Keratinocyte (primary cell): ENCODE measurements around the gene AP3D1. TPM values are rescaled to one million over a fixed set of nuclear protein-coding genes. Genes with fewer than 3 reads are reported as not detected.

Experiments
- DNase-seq: peaks from one replicate; pipeline ENCODE4 v3.0.0-alpha.2; 2011; ENCODE audit warnings: low read depth, missing footprints, low spot score
- FAIRE-seq: peaks from 2 replicates; lab custom pipeline; 2011; peaks lifted over from hg19 to GRCh38; lab: Jason Lieb, UNC
- H2AFZ ChIP-seq: 2 replicates; pipeline ENCODE4 v1.6.0; 2012; ENCODE audit warnings: low read length, control low read depth, inconsistent platforms; ENCODE audit not compliant: control insufficient read depth
- H3K27ac ChIP-seq: 2 replicates; pipeline ENCODE4 v1.5.1; 2011; ENCODE audit warnings: low read length; ENCODE audit not compliant: control insufficient read depth, insufficient read depth
- H3K27me3 ChIP-seq: 3 replicates; pipeline ENCODE4 v1.6.0; 2011; ENCODE audit warnings: low read length; ENCODE audit not compliant: control insufficient read depth, insufficient read depth; ENCODE audit errors: extremely low read depth
- H3K36me3 ChIP-seq, 2 experiments: 2 replicates in 1 of 2; 3 replicates in 1 of 2; pipeline ENCODE4 v1.5.1; 2011; ENCODE audit warnings: low read length in 2 of 2, mild to moderate bottlenecking in 1 of 2; ENCODE audit not compliant: control insufficient read depth in 2 of 2, insufficient read depth in 2 of 2; ENCODE audit errors: extremely low read depth in 1 of 2
- H3K4me1 ChIP-seq: 3 replicates; pipeline ENCODE4 v1.5.1; 2011; ENCODE audit warnings: low read length; ENCODE audit not compliant: control insufficient read depth, insufficient read depth; ENCODE audit errors: extremely low read depth
- H3K4me2 ChIP-seq: 3 replicates; pipeline ENCODE4 v1.6.0; 2011; ENCODE audit warnings: low read depth, low read length; ENCODE audit not compliant: control insufficient read depth, insufficient read depth; ENCODE audit errors: extremely low read depth
- H3K4me3 ChIP-seq, 3 experiments: fragments of 200-600 bp in 1 of 3; sonication (generic) in 1 of 3; 2 replicates in 2 of 3; 3 replicates in 1 of 3; pipeline ENCODE4 v1.5.1; 2011 to 2016; ENCODE audit warnings: low read length in 3 of 3, mild to moderate bottlenecking in 3 of 3, control low read depth in 2 of 3, inconsistent platforms in 1 of 3, low read depth in 1 of 3, mixed read lengths in 1 of 3, mixed run types in 1 of 3, moderate library complexity in 1 of 3; ENCODE audit not compliant: control insufficient read depth in 2 of 3, insufficient read depth in 2 of 3; ENCODE audit errors: extremely low read depth in 1 of 3
- H3K79me2 ChIP-seq: 2 replicates; pipeline ENCODE4 v1.6.0; 2012; ENCODE audit warnings: low read length; ENCODE audit not compliant: control insufficient read depth, insufficient read depth
- H3K9ac ChIP-seq: 3 replicates; pipeline ENCODE4 v1.6.0; 2011; ENCODE audit warnings: low read length; ENCODE audit not compliant: control insufficient read depth, insufficient read depth; ENCODE audit errors: extremely low read depth
- H3K9me1 ChIP-seq: 3 replicates; pipeline ENCODE4 v1.6.0; 2011; ENCODE audit warnings: low read length; ENCODE audit not compliant: control insufficient read depth, insufficient read depth; ENCODE audit errors: extremely low read depth
- H3K9me3 ChIP-seq: 2 replicates; pipeline ENCODE4 v1.5.1; 2012; ENCODE audit warnings: low read depth, low read length; ENCODE audit not compliant: control insufficient read depth
- H4K20me1 ChIP-seq: 3 replicates; pipeline ENCODE4 v1.6.0; 2011; ENCODE audit warnings: low read length; ENCODE audit not compliant: control insufficient read depth, insufficient read depth; ENCODE audit errors: extremely low read depth
- CTCF ChIP-seq, 3 experiments: IDR thresholded peaks in 1 of 3; conservative IDR thresholded peaks in 1 of 3; optimal IDR thresholded peaks in 1 of 3; 2 replicates in 2 of 3; 3 replicates in 1 of 3; pipeline versions ENCODE3 to v1.5.1; 2011; ENCODE audit warnings: low read length in 3 of 3, mild to moderate bottlenecking in 3 of 3, moderate library complexity in 2 of 3, control low read depth in 1 of 3, inconsistent platforms in 1 of 3; ENCODE audit not compliant: insufficient read depth in 2 of 3; ENCODE audit errors: extremely low read depth in 1 of 3
- EZH2 ChIP-seq: IDR thresholded peaks from one replicate; pipeline ENCODE4 v1.6.1; 2012; ENCODE audit warnings: inconsistent platforms, mild to moderate bottlenecking, low read length, moderate library complexity
- dilution Hi-C: fragments of 300-500 bp; cut with MboI; formaldehyde crosslinking; loops from one replicate; pipeline ENCODE4 v1.7.0; 2020; ENCODE audit warnings: low sequenced_read_pairs; ENCODE audit not compliant: extremely low pct_ligation_motif_present
- polyA plus RNA-seq, 5 experiments: library from polyadenylated mRNA; depleted of rRNA in 3 of 5; stranded (reverse) in 3 of 5; stranded (forward) in 1 of 5; unstranded in 1 of 5; fragments of >200 nt; gene quantifications; 1 replicate in 1 of 5; 2 replicates in 3 of 5; 3 replicates in 1 of 5; pipeline versions ENCODE4 v1.2.1 to v1.2.3, GENCODE V29; 2011 to 2012; ENCODE audit warnings: missing spikeins in 2 of 5, low read depth in 1 of 5, low replicate concordance in 1 of 5

AP3D1 gene
- polyA plus RNA-seq, 1 donor (not counting 4 experiments of a cell fraction or from before 2014, with no cell fraction given), result 56.1 TPM

GRCh38 chr19:2051773-2052704, 99.3 kb downstream of the AP3D1 start:
- Histone ChIP-seq H3K27me3 (no peaks in the 10 kb centered on the region), H3K27ac (peak overlapping the region; percentile 79), H3K4me1 (peaks cover 56% of the 10 kb centered on the region), H3K9me3 (no peaks in the 10 kb centered on the region), H3K9me1 (peaks cover 3% of the 10 kb centered on the region), H4K20me1 (peaks cover 18% of the 10 kb centered on the region), H3K79me2 (peaks cover 32% of the 10 kb centered on the region), H3K36me3 (peaks cover 6 to 8% of the 10 kb centered on the region in 2 experiments), H2AFZ (peak overlapping the region; percentile 28), H3K4me2 (peak overlapping the region; percentile 74), H3K9ac (peak overlapping the region; percentile 85), H3K4me3 (no peak overlapping the region)
- FAIRE-seq, result peak; percentile 71
- TF ChIP-seq EZH2 (no peak), CTCF (optimal IDR thresholded peaks at IDR 0.05 in 1 of 3, IDR thresholded peaks at IDR 0.05 in 1 of 3, conservative IDR thresholded peaks at IDR 0.05 in 1 of 3; ENCODE audit: extremely low read depth in 1 of 3, insufficient read depth in 2 of 3, low read length in 3 of 3) (peak in 1 of 3 experiments; percentile 47)
- dilution Hi-C loops, result no loop called here
- DNase-seq, result no peak

GRCh38 chr19:2050991-2051772, 100.2 kb downstream of the AP3D1 start, which contains the start of gene MKNK2:
Gene MKNK2, minus strand, starts transcription at chr19:2051244. Its CDS starts 393 bp downstream, at chr19:2050851.
- Histone ChIP-seq H2AFZ (peak within 1 kb of the TSS; percentile 28), H3K9ac (peak within 1 kb of the TSS; percentile 85), H3K79me2 (peaks cover 34% of the 10 kb centered on the region), H3K27ac (peak within 1 kb of the TSS; percentile 79), H3K36me3 (peaks cover 10 to 14% of the 10 kb centered on the region in 2 experiments), H3K9me1 (peaks cover 3% of the 10 kb centered on the region), H4K20me1 (peaks cover 18% of the 10 kb centered on the region), H3K27me3 (no peaks in the 10 kb centered on the region), H3K9me3 (no peaks in the 10 kb centered on the region), H3K4me2 (peak within 1 kb of the TSS; percentile 95), H3K4me3 (peak within 1 kb of the TSS; percentile 86 to 88 (median 88)), H3K4me1 (peaks cover 53% of the 10 kb centered on the region)
- dilution Hi-C loops, result no loop called here
- no peak for FAIRE-seq
- TF ChIP-seq CTCF (optimal IDR thresholded peaks at IDR 0.05 in 1 of 3, IDR thresholded peaks at IDR 0.05 in 1 of 3, conservative IDR thresholded peaks at IDR 0.05 in 1 of 3; ENCODE audit: extremely low read depth in 1 of 3, insufficient read depth in 2 of 3, low read length in 3 of 3), result peak; percentile 32 to 65 (median 60)
- no peak for TF ChIP-seq EZH2
- DNase-seq, result no peak

Other genes starting within 250 kb of the AP3D1 start
- gene ADAT3, start 246.2 kb downstream of the AP3D1 start, polyA plus RNA-seq, result 0.55 to 0.93 TPM (median 0.85 TPM) in 3 replicates
- 4.8 to 30.3 TPM (median 7.0 TPM) in 3 replicates for gene SCAMP4, start 246.2 kb downstream of the AP3D1 start, polyA plus RNA-seq
- 32.5 to 72.4 TPM (median 34.9 TPM) in 3 replicates for gene CSNK1G2, start 210.4 kb downstream of the AP3D1 start, polyA plus RNA-seq
- 19.2 to 24.7 TPM (median 22.3 TPM) in 3 replicates for gene BTBD2, start 135.9 kb downstream of the AP3D1 start, polyA plus RNA-seq
- 64.0 to 113 TPM (median 88.3 TPM) in 3 replicates for gene MKNK2, start 100.3 kb downstream of the AP3D1 start, polyA plus RNA-seq
- 24.1 to 61.8 TPM (median 34.2 TPM) in 3 replicates for gene MOB3A, start 55.2 kb downstream of the AP3D1 start, polyA plus RNA-seq
- gene IZUMO4, start 54.7 kb downstream of the AP3D1 start, polyA plus RNA-seq, result 6.0 to 14.9 TPM (median 6.7 TPM) in 3 replicates
- 3.0 to 4.6 TPM (median 3.3 TPM) in 3 replicates for gene DOT1L, start 12.4 kb upstream of the AP3D1 start, polyA plus RNA-seq
- 36.8 to 53.1 TPM (median 46.8 TPM) in 3 replicates for gene PLEKHJ1, start 84.8 kb upstream of the AP3D1 start, polyA plus RNA-seq
- 4.7 to 24.1 TPM (median 4.7 TPM) in 3 replicates for gene SF3A2, start 85.3 kb upstream of the AP3D1 start, polyA plus RNA-seq
- gene AMH, start 97.8 kb upstream of the AP3D1 start, polyA plus RNA-seq, result 0.02 to 0.15 TPM (median 0.07 TPM) in 3 replicates
- gene JSRP1, start 104.9 kb upstream of the AP3D1 start, polyA plus RNA-seq, result not detected in 3 replicates
- not detected in 3 replicates for gene PEAK3, start 130.6 kb upstream of the AP3D1 start, polyA plus RNA-seq
- gene LINGO3, start 156.6 kb upstream of the AP3D1 start, polyA plus RNA-seq, result not detected in 3 replicates
- gene LSM7, start 177.0 kb upstream of the AP3D1 start, polyA plus RNA-seq, result 206 to 275 TPM (median 243 TPM) in 3 replicates
- 9.3 to 20.9 TPM (median 13.5 TPM) in 3 replicates for gene SPPL2B, start 177.1 kb upstream of the AP3D1 start, polyA plus RNA-seq
- gene TMPRSS9, start 208.7 kb upstream of the AP3D1 start, polyA plus RNA-seq, result not detected in 3 replicates